Fibroblast of villous mesenchyme (primary cell): ENCODE measurements around the gene CFAP20DC. TPM values are rescaled to one million over a fixed set of nuclear protein-coding genes. Genes with fewer than 3 reads are reported as not detected.

Experiments
- DNase-seq: peaks from one replicate; pipeline ENCODE4 v3.0.0-alpha.2; 2010; ENCODE audit warnings: low read depth
- H3K4me3 ChIP-seq: 2 replicates; pipeline ENCODE4 v1.5.1; 2011; ENCODE audit warnings: low read depth, mild to moderate bottlenecking, low read length
- total RNA-seq: library from RNA; depleted of rRNA; stranded (reverse); fragments of >200 nt; gene quantifications from 2 replicates; pipeline ENCODE4 v1.2.3, GENCODE V29; 2012
- TF ChIP-seq, protein P1 (sequence below): IDR thresholded peaks from 2 replicates; pipeline ENCODE4 v1.5.1; 2012; ENCODE audit warnings: low read depth, mild to moderate bottlenecking, low read length; ENCODE audit not compliant: insufficient read depth

The CFAP20DC gene
- total RNA-seq, 1 donor: 1.7 TPM

GRCh38 chr3:58840949-58841348 lies 208.9 kb downstream of the CFAP20DC start:
- TF ChIP-seq, protein P1, sequence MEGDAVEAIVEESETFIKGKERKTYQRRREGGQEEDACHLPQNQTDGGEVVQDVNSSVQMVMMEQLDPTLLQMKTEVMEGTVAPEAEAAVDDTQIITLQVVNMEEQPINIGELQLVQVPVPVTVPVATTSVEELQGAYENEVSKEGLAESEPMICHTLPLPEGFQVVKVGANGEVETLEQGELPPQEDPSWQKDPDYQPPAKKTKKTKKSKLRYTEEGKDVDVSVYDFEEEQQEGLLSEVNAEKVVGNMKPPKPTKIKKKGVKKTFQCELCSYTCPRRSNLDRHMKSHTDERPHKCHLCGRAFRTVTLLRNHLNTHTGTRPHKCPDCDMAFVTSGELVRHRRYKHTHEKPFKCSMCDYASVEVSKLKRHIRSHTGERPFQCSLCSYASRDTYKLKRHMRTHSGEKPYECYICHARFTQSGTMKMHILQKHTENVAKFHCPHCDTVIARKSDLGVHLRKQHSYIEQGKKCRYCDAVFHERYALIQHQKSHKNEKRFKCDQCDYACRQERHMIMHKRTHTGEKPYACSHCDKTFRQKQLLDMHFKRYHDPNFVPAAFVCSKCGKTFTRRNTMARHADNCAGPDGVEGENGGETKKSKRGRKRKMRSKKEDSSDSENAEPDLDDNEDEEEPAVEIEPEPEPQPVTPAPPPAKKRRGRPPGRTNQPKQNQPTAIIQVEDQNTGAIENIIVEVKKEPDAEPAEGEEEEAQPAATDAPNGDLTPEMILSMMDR: no peak
- DNase-seq: no peak
- H3K4me3 ChIP-seq: no peak overlapping the region

GRCh38 chr3:58839964-58840363 lies 209.9 kb downstream of the CFAP20DC start:
- TF ChIP-seq, protein P1: no peak
- H3K4me3 ChIP-seq: no peak overlapping the region
- no peak for DNase-seq

- no peak overlapping the region for H3K4me3 ChIP-seq
- TF ChIP-seq, protein P1: no peak
- DNase-seq: no peak
Observed at GRCh38 chr3:58839187-58839586, 210.6 kb downstream of the CFAP20DC start.

GRCh38 chr3:58837856-58838255 lies 212.0 kb downstream of the CFAP20DC start:
- TF ChIP-seq, protein P1: no peak
- no peak for DNase-seq
- no peak overlapping the region for H3K4me3 ChIP-seq

DNA sequence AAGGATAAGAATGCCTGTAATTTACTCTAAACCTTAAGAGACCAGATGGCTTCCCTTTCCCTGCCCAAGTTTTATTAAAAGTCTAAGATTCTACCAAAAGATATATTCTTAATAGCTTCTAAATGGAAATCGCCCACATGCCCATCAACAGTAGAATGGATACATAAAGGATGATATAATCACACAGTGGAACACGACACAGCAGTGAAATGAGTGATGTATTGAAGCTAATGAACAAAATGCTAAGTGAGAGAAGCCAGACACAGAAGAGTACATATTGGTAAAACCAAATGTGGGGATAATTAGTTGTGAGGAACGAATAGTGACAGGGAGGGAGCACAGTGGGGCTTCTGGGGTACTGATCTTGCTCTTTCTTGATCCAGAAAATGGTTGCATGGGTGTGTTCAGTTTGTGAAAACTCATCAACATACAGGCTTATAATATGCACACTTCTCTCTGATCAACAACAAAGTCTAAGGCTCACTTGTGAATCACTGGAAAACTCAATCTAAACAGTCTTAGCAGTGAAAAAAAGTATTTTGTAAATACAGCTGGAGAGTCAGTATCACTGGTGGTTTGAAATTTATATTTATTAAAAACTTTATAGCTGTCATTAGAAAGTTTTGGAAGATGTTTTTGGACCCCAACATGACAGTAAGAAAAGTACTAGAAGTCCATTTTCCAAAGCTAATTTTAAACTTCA lies 212.5 kb downstream of the CFAP20DC start:
- TF ChIP-seq, protein P1: no peak
- DNase-seq: no peak
- H3K4me3 ChIP-seq: no peak overlapping the region

GRCh38 chr3:58835086-58835485 lies 214.7 kb downstream of the CFAP20DC start:
- TF ChIP-seq, protein P1: no peak
- H3K4me3 ChIP-seq: no peak overlapping the region
- no peak for DNase-seq

- no peak for DNase-seq
- TF ChIP-seq, protein P1: no peak
- no peak overlapping the region for H3K4me3 ChIP-seq
Observed at GRCh38 chr3:58833491-58833890, 216.3 kb downstream of the CFAP20DC start.
